Measurements from ENCODE around the gene CDIPT. TPM values are rescaled to one million over a fixed set of nuclear protein-coding genes. Genes with fewer than 3 reads are reported as not detected.
"Not testable (repeated sequence)": the region's sequence is repeated elsewhere in the genome, so short reads cannot be mapped to it uniquely, and the experiment has no call there.

CDIPT gene
- total and polyA plus RNA-seq, 9 donors: 29.0 to 52.8 (median 43.7) TPM

DNA sequence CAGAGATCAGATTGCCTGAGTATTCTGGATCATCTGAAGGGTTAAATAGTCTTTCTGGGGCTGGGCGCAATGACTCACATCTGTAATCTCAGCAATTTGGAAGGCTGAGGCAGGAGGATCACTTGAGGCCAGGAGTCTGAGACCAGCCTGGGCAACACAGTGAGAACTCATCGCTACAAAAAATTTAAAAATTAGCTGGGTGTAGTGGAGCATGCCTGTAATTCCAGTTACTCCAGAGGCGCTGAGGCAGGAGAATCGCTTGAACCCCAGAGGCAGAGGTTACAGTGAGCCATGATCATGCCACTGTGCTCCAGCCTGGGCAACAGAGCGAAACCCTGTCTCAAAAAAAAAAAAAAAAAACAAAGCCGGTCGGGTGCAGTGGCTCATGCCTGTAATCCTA lies 27.1 kb downstream of the CDIPT start:
- WGBS (ENCODE audit: insufficient coverage): 68% methylated on average over 3 of the region's 7 CpGs
- H3K36me3 ChIP-seq (ENCODE audit: control insufficient read depth, insufficient read depth, low read length): peaks cover 21% of the 10 kb centered on the region

DNA sequence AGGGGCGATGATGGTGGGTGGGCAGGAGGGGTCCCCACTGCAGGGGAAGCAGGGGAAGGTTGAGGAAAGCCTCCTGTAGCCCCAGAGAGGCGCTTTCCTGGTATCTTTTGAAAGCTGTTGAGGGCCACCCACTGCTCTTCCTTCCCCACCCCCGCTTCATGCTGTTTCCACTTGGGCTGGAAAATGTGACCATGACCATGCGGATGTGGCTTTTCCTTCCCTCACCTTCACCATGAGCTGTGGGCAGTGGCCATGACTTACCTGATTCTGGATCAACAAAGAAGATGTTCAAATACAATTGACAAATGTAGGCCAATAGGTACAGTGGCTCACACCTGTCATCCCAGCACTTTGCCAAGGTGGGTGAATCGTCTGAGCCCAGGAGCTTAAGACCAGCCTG lies 28.9 kb downstream of the CDIPT start:
- no peak for DNase-seq
- 75% methylated on average over 5 of the region's 5 CpGs for WGBS (ENCODE audit: insufficient coverage)
- Histone ChIP-seq H3K4me1 (ENCODE audit: control insufficient read depth, insufficient read depth, low read length) (no peaks in the 10 kb centered on the region), H3K27me3 (ENCODE audit: control insufficient read depth, insufficient read depth, low read length) (no peaks in the 10 kb centered on the region), H3K27ac (ENCODE audit: low read length) (no peak overlapping the region), H3K36me3 (ENCODE audit: control insufficient read depth, insufficient read depth, low read length) (peaks cover 21% of the 10 kb centered on the region), H3K4me3 (ENCODE audit: low read length) (no peak overlapping the region), H3K9me3 (replicated peaks; ENCODE audit: control insufficient read depth, low read depth, low read length) (no peaks in the 10 kb centered on the region)

More for the DNA sequence above, 27.1 kb downstream of the CDIPT start:
- Histone ChIP-seq H3K9me3 (replicated peaks; ENCODE audit: control insufficient read depth, low read depth, low read length) (no peaks in the 10 kb centered on the region), H3K27ac (ENCODE audit: low read length) (no peak overlapping the region), H3K27me3 (ENCODE audit: control insufficient read depth, insufficient read depth, low read length) (no peaks in the 10 kb centered on the region), H3K4me1 (ENCODE audit: control insufficient read depth, insufficient read depth, low read length) (no peaks in the 10 kb centered on the region), H3K4me3 (ENCODE audit: low read length) (no peak overlapping the region)
- no peak for DNase-seq

DNA sequence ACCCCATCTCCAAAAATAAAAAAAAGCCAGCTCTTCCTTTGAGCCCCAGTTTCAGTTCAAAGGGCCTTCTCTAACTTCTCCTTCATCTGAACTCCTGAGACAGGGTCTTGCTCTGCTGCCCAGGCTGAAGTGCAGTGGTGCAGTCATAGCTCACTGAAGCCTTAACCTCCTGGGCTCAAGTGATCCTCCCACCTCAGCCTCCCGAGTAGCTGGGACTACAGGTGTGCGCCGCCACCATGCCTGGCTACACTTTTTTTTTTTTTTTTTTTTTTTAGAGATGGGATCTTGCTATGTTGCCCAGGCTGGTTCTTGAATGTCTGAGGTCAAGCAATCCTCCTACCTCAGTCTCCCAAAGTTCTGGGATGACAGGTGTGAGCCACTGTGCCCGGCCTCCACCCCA lies 29.8 kb downstream of the CDIPT start:
- WGBS (ENCODE audit: insufficient coverage): no CpG with 5 or more reads among the region's 4 CpGs
- DNase-seq; H3K4me3 ChIP-seq (ENCODE audit: low read length); H3K4me1 ChIP-seq (ENCODE audit: control insufficient read depth, insufficient read depth, low read length); H3K9me3 ChIP-seq (replicated peaks; ENCODE audit: control insufficient read depth, low read depth, low read length); H3K27ac ChIP-seq (ENCODE audit: low read length); H3K27me3 ChIP-seq (ENCODE audit: control insufficient read depth, insufficient read depth, low read length): not testable (repeated sequence)
- peaks cover 21% of the 10 kb centered on the region for H3K36me3 ChIP-seq (ENCODE audit: control insufficient read depth, insufficient read depth, low read length)

DNA sequence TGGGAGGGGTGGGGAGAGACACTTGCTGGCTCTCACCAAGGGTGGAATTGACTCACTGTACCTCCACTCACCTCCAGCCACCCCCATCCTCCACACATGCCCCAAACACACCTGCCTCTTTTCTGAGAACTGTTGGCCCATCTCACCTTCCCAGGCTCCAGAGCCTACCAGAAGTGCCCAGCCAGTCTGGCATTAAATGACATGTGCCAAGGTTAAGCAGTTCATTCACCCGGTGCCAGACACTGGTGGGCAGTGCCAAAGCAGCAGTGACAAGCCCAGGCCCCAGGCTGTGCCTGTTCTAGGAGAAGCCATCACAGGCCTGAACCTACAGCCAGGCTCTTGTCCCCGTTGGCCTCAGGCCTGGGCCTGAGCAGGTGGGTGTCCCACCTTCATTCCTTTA lies 31.5 kb downstream of the CDIPT start:
- Histone ChIP-seq H3K36me3 (ENCODE audit: control insufficient read depth, insufficient read depth, low read length) (peaks cover 15% of the 10 kb centered on the region), H3K27ac (ENCODE audit: low read length) (no peak overlapping the region), H3K9me3 (replicated peaks; ENCODE audit: control insufficient read depth, low read depth, low read length) (no peaks in the 10 kb centered on the region), H3K27me3 (ENCODE audit: control insufficient read depth, insufficient read depth, low read length) (no peaks in the 10 kb centered on the region), H3K4me1 (ENCODE audit: control insufficient read depth, insufficient read depth, low read length) (no peaks in the 10 kb centered on the region), H3K4me3 (ENCODE audit: low read length) (no peak overlapping the region)
- DNase-seq: no peak
- WGBS (ENCODE audit: insufficient coverage): 63% methylated on average over 1 of the region's 2 CpGs

DNA sequence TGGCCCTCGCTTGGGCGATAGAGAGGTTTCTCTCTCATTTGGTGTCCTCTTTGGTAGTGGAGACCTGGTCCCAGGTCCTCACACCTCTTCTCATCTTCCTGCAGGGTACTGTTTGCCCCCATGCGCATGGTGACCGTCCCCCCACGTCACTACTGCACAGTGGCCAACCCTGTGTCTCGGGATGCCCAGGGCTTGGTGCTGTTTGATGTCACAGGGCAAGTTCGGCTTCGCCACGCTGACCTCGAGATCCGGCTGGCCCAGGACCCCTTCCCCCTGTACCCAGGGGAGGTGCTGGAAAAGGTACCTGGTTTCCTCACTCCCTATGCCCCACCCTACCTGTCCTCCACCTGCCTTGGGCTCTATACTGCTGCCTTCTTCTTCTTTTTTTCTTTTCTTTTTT lies 32.3 kb downstream of the CDIPT start:
- peaks cover 14% of the 10 kb centered on the region for H3K36me3 ChIP-seq (ENCODE audit: control insufficient read depth, insufficient read depth, low read length)

DNA sequence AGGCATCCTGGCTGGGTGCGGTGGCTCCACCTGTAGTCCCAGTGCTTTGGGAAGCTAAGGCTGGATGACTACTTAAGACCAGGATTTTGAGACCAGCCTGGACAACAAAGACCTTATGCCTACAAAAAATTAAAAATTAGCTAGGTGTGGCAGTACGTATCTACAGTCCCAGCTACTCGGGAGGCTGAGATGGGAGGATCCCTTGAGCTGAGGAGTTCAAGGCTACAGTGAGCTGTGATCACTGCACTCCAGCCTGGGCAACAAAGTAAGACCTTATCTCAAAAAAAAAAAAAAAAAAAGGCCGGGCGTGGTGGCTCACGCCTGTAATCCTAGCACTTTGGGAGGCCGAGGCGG lies 36.7 kb downstream of the CDIPT start:
- WGBS (ENCODE audit: insufficient coverage): 74% methylated on average over 3 of the region's 8 CpGs
- H3K27me3 ChIP-seq (ENCODE audit: control insufficient read depth, insufficient read depth, low read length): no peaks in the 10 kb centered on the region
- no peaks in the 10 kb centered on the region for H3K9me3 ChIP-seq (replicated peaks; ENCODE audit: control insufficient read depth, low read depth, low read length)
- DNase-seq: no peak
- peaks cover 36% of the 10 kb centered on the region for H3K4me1 ChIP-seq (ENCODE audit: control insufficient read depth, insufficient read depth, low read length)
- H3K36me3 ChIP-seq (ENCODE audit: control insufficient read depth, insufficient read depth, low read length): peaks cover 5% of the 10 kb centered on the region
- no peak overlapping the region for H3K27ac ChIP-seq (ENCODE audit: low read length)
- no peak overlapping the region for H3K4me3 ChIP-seq (ENCODE audit: low read length)

More for the DNA sequence above, 32.3 kb downstream of the CDIPT start:
- no peak overlapping the region for H3K27ac ChIP-seq (ENCODE audit: low read length)
- no peak for DNase-seq
- WGBS (ENCODE audit: insufficient coverage): 86% methylated on average over 9 of the region's 11 CpGs
- H3K4me1 ChIP-seq (ENCODE audit: control insufficient read depth, insufficient read depth, low read length): peaks cover 6% of the 10 kb centered on the region
- H3K27me3 ChIP-seq (ENCODE audit: control insufficient read depth, insufficient read depth, low read length): no peaks in the 10 kb centered on the region
- no peaks in the 10 kb centered on the region for H3K9me3 ChIP-seq (replicated peaks; ENCODE audit: control insufficient read depth, low read depth, low read length)
- H3K4me3 ChIP-seq (ENCODE audit: low read length): no peak overlapping the region

DNA sequence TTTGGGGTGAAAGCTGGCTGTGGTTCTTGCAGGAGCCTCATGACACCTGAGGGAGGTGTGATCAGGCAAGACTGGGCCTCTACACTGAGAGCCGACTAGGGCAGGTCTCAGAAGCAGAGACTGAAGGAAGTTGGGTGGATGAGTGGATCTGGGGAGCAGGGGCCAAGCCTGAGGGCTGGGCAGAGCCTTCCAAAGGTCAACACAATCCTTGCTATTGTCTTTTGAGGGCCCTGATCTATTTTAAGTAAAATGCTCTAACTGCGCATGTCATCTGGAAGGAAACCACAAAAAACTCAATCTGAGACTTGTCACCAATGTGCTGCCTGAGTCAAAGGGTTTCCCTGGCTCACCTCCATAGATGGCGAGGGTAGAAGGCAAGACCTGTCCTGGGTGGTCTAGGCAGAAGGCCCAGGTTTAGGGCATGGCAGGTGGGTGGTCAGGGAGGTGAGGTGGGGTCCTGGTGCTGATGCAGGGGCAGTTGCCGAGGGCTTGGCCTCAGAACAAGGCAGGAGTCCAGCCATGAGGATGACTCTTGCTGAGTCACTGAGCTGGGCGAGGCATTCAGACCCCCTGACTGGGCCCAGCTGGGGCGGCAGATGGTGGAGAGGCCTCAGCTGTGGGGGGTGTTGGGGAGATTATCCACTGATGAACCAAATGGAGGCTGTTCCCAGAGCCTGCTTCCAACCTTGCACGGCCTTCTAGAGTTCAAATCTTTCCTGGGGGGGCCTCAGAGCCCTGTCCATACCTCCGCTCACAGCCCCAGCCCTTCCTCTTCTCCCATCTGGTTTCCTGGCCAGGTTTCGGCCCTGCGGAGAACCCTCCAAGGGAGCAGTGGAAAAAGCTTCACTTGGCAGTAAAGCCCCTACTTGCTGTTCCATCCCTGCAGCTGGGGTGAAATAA lies 37.6 kb downstream of the CDIPT start:
- Histone ChIP-seq H3K27me3 (ENCODE audit: control insufficient read depth, insufficient read depth, low read length) (no peaks in the 10 kb centered on the region), H3K4me1 (ENCODE audit: control insufficient read depth, insufficient read depth, low read length) (peaks cover 45% of the 10 kb centered on the region), H3K27ac (ENCODE audit: low read length) (peak overlapping the region; percentile 40), H3K4me3 (ENCODE audit: low read length) (no peak overlapping the region), H3K36me3 (ENCODE audit: control insufficient read depth, insufficient read depth, low read length) (peaks cover 5% of the 10 kb centered on the region), H3K9me3 (replicated peaks; ENCODE audit: control insufficient read depth, low read depth, low read length) (no peaks in the 10 kb centered on the region)
- 37% methylated on average over 9 of the region's 10 CpGs for WGBS (ENCODE audit: insufficient coverage)
- DNase-seq: peak; percentile 80

DNA sequence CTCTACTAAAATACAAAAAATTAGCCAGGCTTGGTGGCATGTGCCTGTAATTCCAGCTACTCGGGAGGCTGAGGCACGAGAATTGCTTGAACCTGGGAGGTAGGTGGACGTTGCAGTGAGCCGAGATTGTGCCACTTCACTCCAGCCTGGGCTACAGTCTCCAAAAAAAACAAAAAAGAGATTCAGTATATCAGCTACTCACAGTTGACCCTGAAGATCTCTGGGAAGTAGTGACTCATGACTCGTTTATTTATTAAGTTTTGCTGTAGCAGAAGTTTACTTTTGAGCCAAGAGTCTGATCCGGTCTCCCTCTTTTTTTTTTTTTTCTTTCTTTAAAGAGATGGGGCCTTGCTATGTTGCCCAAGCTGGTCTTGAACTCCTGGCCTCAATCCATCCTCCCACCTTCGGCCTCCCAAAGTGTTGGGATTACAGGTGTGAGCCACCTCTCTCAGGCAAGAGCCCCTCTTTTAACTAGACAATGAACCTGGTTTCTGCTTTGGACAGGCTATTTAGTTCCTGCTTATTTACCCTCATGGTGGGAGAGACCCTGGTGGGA lies 38.4 kb downstream of the CDIPT start:
- H3K4me3 ChIP-seq (ENCODE audit: low read length): no peak overlapping the region
- H3K27ac ChIP-seq (ENCODE audit: low read length): peak overlapping the region; percentile 40
- DNase-seq: peak; percentile 63
- no peaks in the 10 kb centered on the region for H3K9me3 ChIP-seq (replicated peaks; ENCODE audit: control insufficient read depth, low read depth, low read length)
- no CpG with 5 or more reads among the region's 7 CpGs for WGBS (ENCODE audit: insufficient coverage)
- H3K4me1 ChIP-seq (ENCODE audit: control insufficient read depth, insufficient read depth, low read length): peaks cover 51% of the 10 kb centered on the region
- H3K36me3 ChIP-seq (ENCODE audit: control insufficient read depth, insufficient read depth, low read length): peaks cover 7% of the 10 kb centered on the region
- no peaks in the 10 kb centered on the region for H3K27me3 ChIP-seq (ENCODE audit: control insufficient read depth, insufficient read depth, low read length)

DNA sequence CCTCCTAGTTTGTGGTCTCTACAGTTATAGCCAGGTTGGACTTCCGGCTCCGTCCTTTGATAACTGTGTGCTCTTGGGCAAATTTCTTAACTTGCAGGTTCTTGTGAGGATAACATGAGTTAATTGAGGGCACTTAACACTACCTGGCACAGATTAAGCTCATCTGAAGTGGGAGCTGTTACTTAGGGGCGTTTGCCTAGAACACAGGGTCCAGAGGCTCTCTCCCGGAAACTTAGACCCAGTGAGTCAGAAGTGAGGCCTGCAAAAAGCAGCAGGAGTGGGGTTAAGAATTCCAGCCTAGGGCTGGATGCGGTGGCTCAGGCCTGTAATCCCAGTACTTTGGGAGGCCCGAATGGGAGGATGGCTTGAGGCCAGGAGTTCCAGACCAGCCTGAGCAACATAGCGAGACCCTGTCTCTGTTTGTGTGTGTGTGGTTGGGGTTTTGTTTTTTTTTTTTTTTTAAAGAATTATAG lies 41.3 kb downstream of the CDIPT start:
- peak; percentile 52 for DNase-seq
- Histone ChIP-seq H3K27me3 (ENCODE audit: control insufficient read depth, insufficient read depth, low read length) (no peaks in the 10 kb centered on the region), H3K4me1 (ENCODE audit: control insufficient read depth, insufficient read depth, low read length) (peaks cover 62% of the 10 kb centered on the region), H3K9me3 (replicated peaks; ENCODE audit: control insufficient read depth, low read depth, low read length) (no peaks in the 10 kb centered on the region), H3K27ac (ENCODE audit: low read length) (peak overlapping the region; percentile 92), H3K4me3 (ENCODE audit: low read length) (no peak overlapping the region), H3K36me3 (ENCODE audit: control insufficient read depth, insufficient read depth, low read length) (peaks cover 29% of the 10 kb centered on the region)
- 17% methylated on average over 4 of the region's 7 CpGs for WGBS (ENCODE audit: insufficient coverage)

DNA sequence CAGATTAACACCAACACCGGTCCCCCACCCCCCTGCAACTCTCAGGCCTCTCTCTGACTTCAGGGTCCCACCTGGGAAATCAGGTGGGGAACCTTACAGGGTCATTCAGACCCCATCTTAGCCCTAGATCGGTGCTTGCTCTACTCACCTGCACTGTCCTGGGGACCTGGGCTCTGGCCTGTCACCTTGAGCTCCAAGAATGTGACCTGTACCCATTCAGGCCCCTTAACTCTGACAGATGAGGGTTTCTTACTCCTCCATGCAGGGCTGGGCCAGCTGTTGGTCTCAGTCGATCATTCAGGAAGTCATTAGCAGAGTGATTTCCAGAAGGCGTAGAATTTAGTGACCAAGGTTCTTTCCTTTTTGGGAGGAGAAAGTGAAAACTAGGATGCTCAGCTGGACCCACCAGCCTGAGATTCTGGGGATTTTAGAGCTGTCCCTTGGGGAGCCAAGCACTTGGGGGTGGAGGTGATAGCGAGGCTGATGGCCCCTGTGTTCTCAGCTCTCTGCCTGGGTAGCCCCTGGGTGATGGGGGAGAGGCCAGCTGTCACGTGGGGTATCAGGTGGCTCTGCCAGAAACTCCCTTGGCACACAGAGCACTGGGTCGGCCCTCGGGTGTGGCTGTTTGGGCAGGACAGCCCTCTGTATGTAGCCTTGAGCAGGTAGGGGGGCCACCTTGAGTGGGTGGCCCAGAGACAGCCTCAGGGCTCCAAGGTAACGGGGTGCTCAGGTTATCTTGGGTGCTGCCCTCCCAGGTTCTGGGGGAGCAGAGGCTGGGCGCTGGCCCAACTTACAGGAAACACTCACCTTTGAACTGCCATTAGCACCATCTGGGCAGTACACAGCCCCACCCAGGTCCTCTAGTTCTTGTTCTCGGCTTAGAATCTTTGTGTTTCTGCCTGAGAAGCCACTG lies 42.0 kb downstream of the CDIPT start:
- peak overlapping the region; percentile 57 for H3K4me3 ChIP-seq (ENCODE audit: low read length)
- WGBS (ENCODE audit: insufficient coverage): 42% methylated on average over 9 of the region's 11 CpGs
- peaks cover 63% of the 10 kb centered on the region for H3K4me1 ChIP-seq (ENCODE audit: control insufficient read depth, insufficient read depth, low read length)
- H3K27me3 ChIP-seq (ENCODE audit: control insufficient read depth, insufficient read depth, low read length): no peaks in the 10 kb centered on the region
- no peaks in the 10 kb centered on the region for H3K9me3 ChIP-seq (replicated peaks; ENCODE audit: control insufficient read depth, low read depth, low read length)
- H3K27ac ChIP-seq (ENCODE audit: low read length): peak overlapping the region; percentile 92
- DNase-seq: peak; percentile 40
- H3K36me3 ChIP-seq (ENCODE audit: control insufficient read depth, insufficient read depth, low read length): peaks cover 29% of the 10 kb centered on the region
